Measurements from ENCODE around the gene CAMK1D. TPM values are rescaled to one million over a fixed set of nuclear protein-coding genes. Genes with fewer than 3 reads are reported as not detected.

CAMK1D gene
- total and polyA plus RNA-seq, 2 experiments from 2014 or later, result 4.6 to 7.2 TPM

DNA sequence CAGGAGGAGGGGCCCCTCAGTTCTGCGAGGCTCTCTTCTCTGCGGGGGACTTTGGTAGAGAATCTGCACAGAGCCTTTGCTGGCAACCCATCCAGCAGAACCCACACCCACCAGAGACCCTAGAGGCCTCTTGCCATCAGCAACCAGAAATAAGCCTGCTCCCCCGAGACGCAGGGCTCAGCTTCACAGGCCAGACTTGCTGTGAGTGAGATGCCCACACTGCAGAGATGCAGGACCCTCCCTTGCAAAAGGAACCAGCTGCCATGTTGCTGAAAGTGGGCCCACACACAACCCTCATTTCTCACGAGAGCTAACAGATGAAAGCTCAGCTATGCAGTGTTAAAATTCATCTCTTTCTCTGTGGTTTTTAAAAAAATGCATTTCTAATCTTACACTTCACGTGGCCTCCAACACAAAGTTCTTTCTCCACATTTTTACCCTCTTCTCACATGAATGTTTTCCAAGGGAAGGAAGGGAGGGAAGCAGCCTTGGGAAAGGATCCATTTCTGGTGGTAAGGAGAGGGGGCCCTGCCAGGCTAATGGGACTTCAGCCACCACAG is 480.6 kb downstream of the CAMK1D start (continued):
- no peak for TF ChIP-seq CTCF (conservative IDR thresholded peaks at IDR 0.05; ENCODE audit: low read depth in 2 of 2)

GRCh38 chr10:12832096-12832495 is 482.7 kb downstream of the CAMK1D start:
- ATAC-seq, result no peak
- H3K36me3 Mint-ChIP-seq (ENCODE audit: low read depth), result peaks cover 3% of the 10 kb centered on the region; the same call in 1 of the 3 replicates
- no peaks in the 10 kb centered on the region; the same call in 2 of the 3 replicates for H3K9me3 Mint-ChIP-seq
- TF ChIP-seq JUNB (IDR thresholded peaks at IDR 0.05; ENCODE audit: unreplicated experiment) (no peak), ZNF114 (CRISPR knock-in tag; IDR thresholded peaks at IDR 0.05) (no peak), CREB1 (CRISPR knock-in tag; IDR thresholded peaks at IDR 0.05; ENCODE audit: low read depth) (no peak), ZNF331 (CRISPR knock-in tag; IDR thresholded peaks at IDR 0.05; ENCODE audit: low read depth) (no peak), EZH2 (IDR thresholded peaks at IDR 0.05; ENCODE audit: low read depth, unreplicated experiment) (no peak), POLR2AphosphoS5 (IDR thresholded peaks at IDR 0.05; ENCODE audit: low read depth) (no peak)
- TF ChIP-seq, protein P1, sequence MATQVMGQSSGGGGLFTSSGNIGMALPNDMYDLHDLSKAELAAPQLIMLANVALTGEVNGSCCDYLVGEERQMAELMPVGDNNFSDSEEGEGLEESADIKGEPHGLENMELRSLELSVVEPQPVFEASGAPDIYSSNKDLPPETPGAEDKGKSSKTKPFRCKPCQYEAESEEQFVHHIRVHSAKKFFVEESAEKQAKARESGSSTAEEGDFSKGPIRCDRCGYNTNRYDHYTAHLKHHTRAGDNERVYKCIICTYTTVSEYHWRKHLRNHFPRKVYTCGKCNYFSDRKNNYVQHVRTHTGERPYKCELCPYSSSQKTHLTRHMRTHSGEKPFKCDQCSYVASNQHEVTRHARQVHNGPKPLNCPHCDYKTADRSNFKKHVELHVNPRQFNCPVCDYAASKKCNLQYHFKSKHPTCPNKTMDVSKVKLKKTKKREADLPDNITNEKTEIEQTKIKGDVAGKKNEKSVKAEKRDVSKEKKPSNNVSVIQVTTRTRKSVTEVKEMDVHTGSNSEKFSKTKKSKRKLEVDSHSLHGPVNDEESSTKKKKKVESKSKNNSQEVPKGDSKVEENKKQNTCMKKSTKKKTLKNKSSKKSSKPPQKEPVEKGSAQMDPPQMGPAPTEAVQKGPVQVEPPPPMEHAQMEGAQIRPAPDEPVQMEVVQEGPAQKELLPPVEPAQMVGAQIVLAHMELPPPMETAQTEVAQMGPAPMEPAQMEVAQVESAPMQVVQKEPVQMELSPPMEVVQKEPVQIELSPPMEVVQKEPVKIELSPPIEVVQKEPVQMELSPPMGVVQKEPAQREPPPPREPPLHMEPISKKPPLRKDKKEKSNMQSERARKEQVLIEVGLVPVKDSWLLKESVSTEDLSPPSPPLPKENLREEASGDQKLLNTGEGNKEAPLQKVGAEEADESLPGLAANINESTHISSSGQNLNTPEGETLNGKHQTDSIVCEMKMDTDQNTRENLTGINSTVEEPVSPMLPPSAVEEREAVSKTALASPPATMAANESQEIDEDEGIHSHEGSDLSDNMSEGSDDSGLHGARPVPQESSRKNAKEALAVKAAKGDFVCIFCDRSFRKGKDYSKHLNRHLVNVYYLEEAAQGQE (IDR thresholded peaks at IDR 0.05; ENCODE audit: unreplicated experiment), result no peak
- TF ChIP-seq, protein P2, sequence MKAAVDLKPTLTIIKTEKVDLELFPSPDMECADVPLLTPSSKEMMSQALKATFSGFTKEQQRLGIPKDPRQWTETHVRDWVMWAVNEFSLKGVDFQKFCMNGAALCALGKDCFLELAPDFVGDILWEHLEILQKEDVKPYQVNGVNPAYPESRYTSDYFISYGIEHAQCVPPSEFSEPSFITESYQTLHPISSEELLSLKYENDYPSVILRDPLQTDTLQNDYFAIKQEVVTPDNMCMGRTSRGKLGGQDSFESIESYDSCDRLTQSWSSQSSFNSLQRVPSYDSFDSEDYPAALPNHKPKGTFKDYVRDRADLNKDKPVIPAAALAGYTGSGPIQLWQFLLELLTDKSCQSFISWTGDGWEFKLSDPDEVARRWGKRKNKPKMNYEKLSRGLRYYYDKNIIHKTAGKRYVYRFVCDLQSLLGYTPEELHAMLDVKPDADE (IDR thresholded peaks at IDR 0.05), result no peak
- TF ChIP-seq, protein P3, sequence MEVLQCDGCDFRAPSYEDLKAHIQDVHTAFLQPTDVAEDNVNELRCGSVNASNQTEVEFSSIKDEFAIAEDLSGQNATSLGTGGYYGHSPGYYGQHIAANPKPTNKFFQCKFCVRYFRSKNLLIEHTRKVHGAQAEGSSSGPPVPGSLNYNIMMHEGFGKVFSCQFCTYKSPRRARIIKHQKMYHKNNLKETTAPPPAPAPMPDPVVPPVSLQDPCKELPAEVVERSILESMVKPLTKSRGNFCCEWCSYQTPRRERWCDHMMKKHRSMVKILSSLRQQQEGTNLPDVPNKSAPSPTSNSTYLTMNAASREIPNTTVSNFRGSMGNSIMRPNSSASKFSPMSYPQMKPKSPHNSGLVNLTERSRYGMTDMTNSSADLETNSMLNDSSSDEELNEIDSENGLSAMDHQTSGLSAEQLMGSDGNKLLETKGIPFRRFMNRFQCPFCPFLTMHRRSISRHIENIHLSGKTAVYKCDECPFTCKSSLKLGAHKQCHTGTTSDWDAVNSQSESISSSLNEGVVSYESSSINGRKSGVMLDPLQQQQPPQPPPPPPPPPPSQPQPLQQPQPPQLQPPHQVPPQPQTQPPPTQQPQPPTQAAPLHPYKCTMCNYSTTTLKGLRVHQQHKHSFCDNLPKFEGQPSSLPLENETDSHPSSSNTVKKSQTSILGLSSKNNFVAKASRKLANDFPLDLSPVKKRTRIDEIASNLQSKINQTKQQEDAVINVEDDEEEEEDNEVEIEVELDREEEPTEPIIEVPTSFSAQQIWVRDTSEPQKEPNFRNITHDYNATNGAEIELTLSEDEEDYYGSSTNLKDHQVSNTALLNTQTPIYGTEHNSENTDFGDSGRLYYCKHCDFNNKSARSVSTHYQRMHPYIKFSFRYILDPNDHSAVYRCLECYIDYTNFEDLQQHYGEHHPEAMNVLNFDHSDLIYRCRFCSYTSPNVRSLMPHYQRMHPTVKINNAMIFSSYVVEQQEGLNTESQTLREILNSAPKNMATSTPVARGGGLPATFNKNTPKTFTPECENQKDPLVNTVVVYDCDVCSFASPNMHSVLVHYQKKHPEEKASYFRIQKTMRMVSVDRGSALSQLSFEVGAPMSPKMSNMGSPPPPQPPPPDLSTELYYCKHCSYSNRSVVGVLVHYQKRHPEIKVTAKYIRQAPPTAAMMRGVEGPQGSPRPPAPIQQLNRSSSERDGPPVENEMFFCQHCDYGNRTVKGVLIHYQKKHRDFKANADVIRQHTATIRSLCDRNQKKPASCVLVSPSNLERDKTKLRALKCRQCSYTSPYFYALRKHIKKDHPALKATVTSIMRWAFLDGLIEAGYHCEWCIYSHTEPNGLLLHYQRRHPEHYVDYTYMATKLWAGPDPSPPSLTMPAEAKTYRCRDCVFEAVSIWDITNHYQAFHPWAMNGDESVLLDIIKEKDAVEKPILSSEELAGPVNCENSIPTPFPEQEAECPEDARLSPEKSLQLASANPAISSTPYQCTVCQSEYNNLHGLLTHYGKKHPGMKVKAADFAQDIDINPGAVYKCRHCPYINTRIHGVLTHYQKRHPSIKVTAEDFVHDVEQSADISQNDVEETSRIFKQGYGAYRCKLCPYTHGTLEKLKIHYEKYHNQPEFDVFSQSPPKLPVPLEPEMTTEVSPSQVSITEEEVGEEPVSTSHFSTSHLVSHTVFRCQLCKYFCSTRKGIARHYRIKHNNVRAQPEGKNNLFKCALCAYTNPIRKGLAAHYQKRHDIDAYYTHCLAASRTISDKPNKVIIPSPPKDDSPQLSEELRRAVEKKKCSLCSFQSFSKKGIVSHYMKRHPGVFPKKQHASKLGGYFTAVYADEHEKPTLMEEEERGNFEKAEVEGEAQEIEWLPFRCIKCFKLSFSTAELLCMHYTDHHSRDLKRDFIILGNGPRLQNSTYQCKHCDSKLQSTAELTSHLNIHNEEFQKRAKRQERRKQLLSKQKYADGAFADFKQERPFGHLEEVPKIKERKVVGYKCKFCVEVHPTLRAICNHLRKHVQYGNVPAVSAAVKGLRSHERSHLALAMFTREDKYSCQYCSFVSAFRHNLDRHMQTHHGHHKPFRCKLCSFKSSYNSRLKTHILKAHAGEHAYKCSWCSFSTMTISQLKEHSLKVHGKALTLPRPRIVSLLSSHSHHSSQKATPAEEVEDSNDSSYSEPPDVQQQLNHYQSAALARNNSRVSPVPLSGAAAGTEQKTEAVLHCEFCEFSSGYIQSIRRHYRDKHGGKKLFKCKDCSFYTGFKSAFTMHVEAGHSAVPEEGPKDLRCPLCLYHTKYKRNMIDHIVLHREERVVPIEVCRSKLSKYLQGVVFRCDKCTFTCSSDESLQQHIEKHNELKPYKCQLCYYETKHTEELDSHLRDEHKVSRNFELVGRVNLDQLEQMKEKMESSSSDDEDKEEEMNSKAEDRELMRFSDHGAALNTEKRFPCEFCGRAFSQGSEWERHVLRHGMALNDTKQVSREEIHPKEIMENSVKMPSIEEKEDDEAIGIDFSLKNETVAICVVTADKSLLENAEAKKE (CRISPR knock-in tag; IDR thresholded peaks at IDR 0.05), result no peak

More at GRCh38 chr10:12832096-12832495, 482.7 kb downstream of the CAMK1D start:
- Histone ChIP-seq H2AFZ (no peak overlapping the region), H3F3A (replicated peaks; ENCODE audit: low read depth) (no peaks in the 10 kb centered on the region), H3K27me3 (ENCODE audit: insufficient read depth) (no peaks in the 10 kb centered on the region), H3K27ac (ENCODE audit: low read depth) (no peak overlapping the region), H3K4me1 (ENCODE audit: insufficient read depth) (no peaks in the 10 kb centered on the region), H3K4me2 (no peak overlapping the region), H3K36me3 (ENCODE audit: insufficient read depth) (no peaks in the 10 kb centered on the region), H3K79me2 (replicated peaks; ENCODE audit: insufficient read depth) (no peaks in the 10 kb centered on the region), H3K9me2 (ENCODE audit: insufficient read depth) (no peaks in the 10 kb centered on the region), H3K4me3 (no peak overlapping the region), H4K20me1 (replicated peaks; ENCODE audit: insufficient read depth) (no peaks in the 10 kb centered on the region)
- Mint-ChIP-seq H3K4me1 (no peaks in the 10 kb centered on the region), H3K27me3 (ENCODE audit: insufficient read depth, low read depth, poor library complexity) (no peaks in the 10 kb centered on the region), H3K27ac (no peak overlapping the region; the same call in 1 of the 2 replicates), H3K4me3 (no peak overlapping the region)
- no peak for DNase-seq (ENCODE audit: low spot score)
